SK-N-SH (cell line): ENCODE data around the gene SYNGR4.

ENCODE experiments used
- CTCF ChIP-seq: fragments of 200-600 bp; sonication (generic); IDR thresholded peaks from 2 replicates; pipeline ENCODE4 v1.6.1; 2017; ENCODE audit warnings: antibody characterized with exemption, mild to moderate bottlenecking, moderate library complexity
- EP300 ChIP-seq, 2 experiments: IDR thresholded peaks; 2 replicates each; pipeline versions ENCODE4 v1.4.0 to v1.6.1; 2012; ENCODE audit warnings: borderline replicate concordance in 1 of 2, low read depth in 1 of 2, low read length in 1 of 2
- EZH2phosphoT487 ChIP-seq: fragments of 200-600 bp; sonication (generic); IDR thresholded peaks from 2 replicates; pipeline ENCODE4 v1.6.1; 2017; ENCODE audit warnings: low read depth, mixed run types, mild to moderate bottlenecking, antibody characterized with exemption, moderate library complexity, borderline replicate concordance
- JUND ChIP-seq: IDR thresholded peaks from 2 replicates; pipeline ENCODE4 v1.4.0; 2012
- RAD21 ChIP-seq: IDR thresholded peaks from 2 replicates; pipeline ENCODE4 v1.6.1; 2012; ENCODE audit warnings: mild to moderate bottlenecking, low read length
- RFX5 ChIP-seq: IDR thresholded peaks from 2 replicates; pipeline ENCODE4 v1.6.1; 2012; ENCODE audit warnings: mild to moderate bottlenecking, improper control_type of control experiment, low read length
- SMC3 ChIP-seq: IDR thresholded peaks from 2 replicates; pipeline ENCODE4 v1.6.1; 2012; ENCODE audit warnings: low read depth, low read length, improper control_type of control experiment
- TAF1 ChIP-seq: IDR thresholded peaks from 2 replicates; pipeline ENCODE4 v1.6.1; 2012; ENCODE audit warnings: low read depth, mild to moderate bottlenecking, low read length, moderate library complexity, borderline replicate concordance
- ZBTB33 ChIP-seq: IDR thresholded peaks from 2 replicates; pipeline ENCODE4 v1.4.0; 2012; ENCODE audit warnings: low read depth, borderline replicate concordance

DNA sequence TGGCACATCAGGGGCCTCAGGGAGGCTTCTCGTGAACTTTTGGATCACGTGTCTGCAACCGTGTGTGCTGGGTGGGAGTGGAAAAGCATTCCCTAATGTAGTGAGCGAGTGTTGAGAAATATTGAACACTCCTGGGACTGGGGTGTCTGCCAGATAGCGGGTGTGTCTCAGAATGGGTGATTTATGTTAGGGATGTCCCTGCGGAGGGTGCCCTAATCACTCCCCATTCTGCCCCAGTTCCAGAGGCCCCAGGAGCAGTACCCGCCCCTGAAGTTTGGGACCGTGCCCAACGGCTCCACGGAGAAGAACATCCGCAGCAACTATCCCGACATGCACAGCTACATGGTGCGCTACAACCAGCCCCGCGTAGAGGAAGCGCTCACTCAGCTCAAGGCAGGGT is 57.4 kb downstream of the SYNGR4 start:
- TF ChIP-seq CTCF (no peak), EP300 (IDR thresholded peaks at IDR 0.05; ENCODE audit: borderline replicate concordance in 1 of 2, low read depth in 1 of 2, low read length in 1 of 2) (no peak), ZBTB33 (no peak), RFX5 (no peak), JUND (no peak), TAF1 (no peak), SMC3 (no peak), RAD21 (no peak), EZH2phosphoT487 (no peak)
